PC-9 (cell line): ENCODE measurements around the gene BAIAP2L1. TPM values are rescaled to one million over a fixed set of nuclear protein-coding genes. Genes with fewer than 3 reads are reported as not detected.
"Not testable (repeated sequence)": the region's sequence is repeated elsewhere in the genome, so short reads cannot be mapped to it uniquely, and the experiment has no call there.

ENCODE experiments used
- BruUV-seq: library from RNA; stranded (reverse); fragments of 400-500 nt; replicated peaks from 2 replicates; lab custom pipeline; 2021; lab: Mats Ljungman, UMichigan
- CTCF ChIA-PET: fragments of 300-600 bp; sonication (Branson Sonifier 250); formaldehyde crosslinking; loops from one replicate; lab custom pipeline; 2022; ENCODE audit warnings: antibody characterized with exemption; lab: Charles Lee
- POLR2A ChIA-PET: fragments of 300-600 bp; sonication (Branson Sonifier 250); formaldehyde crosslinking; loops from one replicate; lab custom pipeline; 2022; ENCODE audit warnings: antibody characterized with exemption; ENCODE audit not compliant: unreplicated experiment; lab: Charles Lee
- DNase-seq, 2 experiments: peaks; one replicate each; pipeline versions ENCODE4 v3.0.0 to v3.0.0-alpha.2; 2015 to 2022; ENCODE audit warnings: mixed read lengths in 1 of 2
- H2AFZ ChIP-seq: fragments of 200-600 bp; sonication (generic); 2 replicates; pipeline ENCODE4 v1.8.1; 2017; ENCODE audit warnings: antibody characterized with exemption
- H3F3A ChIP-seq: fragments of 200-600 bp; sonication (generic); 2 replicates; pipeline ENCODE4 v1.8.1; 2017; ENCODE audit warnings: antibody characterized with exemption, mild to moderate bottlenecking, low read depth; ENCODE audit not compliant: insufficient read depth
- H3K27ac ChIP-seq: fragments of 200-600 bp; sonication (generic); 2 replicates; pipeline ENCODE4 v1.6.1; 2016; ENCODE audit warnings: mixed run types
- H3K27me3 ChIP-seq: fragments of 200-600 bp; sonication (generic); 2 replicates; pipeline ENCODE4 v1.6.1; 2016; ENCODE audit warnings: low read depth, mixed run types; ENCODE audit not compliant: insufficient read depth
- H3K36me3 ChIP-seq: fragments of 200-600 bp; sonication (generic); 2 replicates; pipeline ENCODE4 v1.6.1; 2016; ENCODE audit warnings: low read depth, mixed run types
- H3K4me1 ChIP-seq: fragments of 200-600 bp; sonication (generic); replicated peaks from 2 replicates; pipeline ENCODE4 v1.6.1; 2016; ENCODE audit warnings: mixed run types; ENCODE audit not compliant: insufficient read depth
- H3K4me2 ChIP-seq: fragments of 200-600 bp; sonication (generic); 2 replicates; pipeline ENCODE4 v1.6.1; 2017; ENCODE audit warnings: mixed run types
- H3K4me3 ChIP-seq: fragments of 200-600 bp; sonication (generic); 2 replicates; pipeline ENCODE4 v1.6.1; 2016; ENCODE audit warnings: mixed run types
- H3K79me2 ChIP-seq: fragments of 200-600 bp; sonication (generic); 2 replicates; pipeline ENCODE4 v1.6.1; 2017; ENCODE audit warnings: low read depth, mixed run types
- H3K9me2 ChIP-seq: fragments of 200-600 bp; sonication (generic); 2 replicates; pipeline ENCODE4 v1.8.1; 2017; ENCODE audit warnings: mild to moderate bottlenecking; ENCODE audit not compliant: insufficient read depth
- H3K9me3 ChIP-seq: fragments of 200-600 bp; sonication (generic); 2 replicates; pipeline ENCODE4 v1.8.1; 2016; ENCODE audit warnings: low read depth; ENCODE audit not compliant: insufficient read depth
- H4K20me1 ChIP-seq: fragments of 200-600 bp; sonication (generic); 2 replicates; pipeline ENCODE4 v1.8.1; 2017; ENCODE audit not compliant: insufficient read depth
- EZH2 ChIP-seq: fragments of 200-600 bp; sonication (generic); IDR thresholded peaks from 2 replicates; pipeline ENCODE4 v1.8.0; 2017; ENCODE audit warnings: antibody characterized with exemption, low read depth
- intact Hi-C: fragments of 100-400 bp; cut with micrococcal nuclease; formaldehyde crosslinking; loops from one replicate; pipeline ENCODE4 v1.10.0; 2022; ENCODE audit not compliant: unreplicated experiment
- total RNA-seq: library from RNA; stranded (reverse); gene quantifications from 2 replicates; pipeline ENCODE4 v1.2.3, GENCODE V29; 2021
- TF ChIP-seq, protein P1 (sequence below): fragments of 200-600 bp; sonication (generic); conservative IDR thresholded peaks from 2 replicates; pipeline ENCODE4 v1.6.1; 2017; ENCODE audit warnings: mixed run types, antibody characterized with exemption, mild to moderate bottlenecking, moderate library complexity

The BAIAP2L1 gene
- total RNA-seq, 1 experiment from 2014 or later, result 89.4 TPM

DNA sequence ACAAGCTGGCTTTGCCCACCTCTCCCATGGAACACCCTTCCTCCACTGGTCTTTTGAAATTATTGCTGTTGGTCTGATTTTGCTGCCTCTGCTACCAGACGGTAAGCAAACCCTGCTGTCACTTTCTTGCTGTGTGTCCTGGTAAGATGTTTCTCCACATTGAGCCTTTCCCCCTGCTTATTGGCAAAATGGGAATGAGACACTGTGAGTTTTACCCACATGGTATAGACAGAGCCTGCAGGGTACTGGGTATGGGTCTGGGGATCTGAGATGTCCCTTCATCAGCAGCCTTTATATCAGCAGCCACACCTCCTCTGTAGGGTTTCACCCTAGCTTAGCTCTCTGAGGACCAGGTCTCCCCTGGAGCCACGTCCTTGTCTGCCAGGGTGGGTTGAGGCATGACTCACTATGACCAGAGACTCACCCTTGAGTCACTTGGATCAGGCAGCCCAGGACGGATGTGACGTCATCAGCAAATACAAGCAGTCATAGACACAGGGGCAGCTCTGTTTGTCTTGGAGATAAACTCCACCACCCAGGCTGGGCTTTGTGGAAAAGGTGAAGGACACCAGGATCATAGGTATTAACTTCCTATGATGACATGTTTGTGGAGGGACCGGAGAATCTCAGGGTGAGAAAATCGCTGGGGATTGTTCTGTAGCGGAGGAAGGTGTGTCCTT lies 17.9 kb upstream of the BAIAP2L1 start:
- peak; percentile 90 to 99 for DNase-seq
- CTCF ChIA-PET, result interaction anchor here (0.8 kb wide), 1 partner anchor 18 kb away, joined by 9 read pairs; the partner anchor contains the start of gene BAIAP2L1
- Histone ChIP-seq H3K27ac (peak overlapping the region; percentile 95), H3K4me1 (peaks cover 48% of the 10 kb centered on the region), H4K20me1 (no peaks in the 10 kb centered on the region), H3K27me3 (no peaks in the 10 kb centered on the region), H3K9me3 (no peaks in the 10 kb centered on the region), H2AFZ (no peak overlapping the region), H3K4me3 (peak overlapping the region; percentile 33; the same call in 1 of the 2 replicates), H3K36me3 (no peaks in the 10 kb centered on the region), H3K9me2 (no peaks in the 10 kb centered on the region), H3F3A (peaks cover 42% of the 10 kb centered on the region), H3K4me2 (peak overlapping the region; percentile 74), H3K79me2 (no peaks in the 10 kb centered on the region)
- POLR2A ChIA-PET, result interaction anchor here (0.6 kb wide), 2 partner anchors 48 to 134 kb away, joined by 3 to 5 read pairs; no protein-coding TSS in a partner anchor
- intact Hi-C loops, result loop anchor here (1.0 to 2.0 kb wide), 2 partner anchors 17 to 64 kb away; partner anchors contain the start of gene BAIAP2L1
- no peak for TF ChIP-seq EZH2
- TF ChIP-seq, protein P1, sequence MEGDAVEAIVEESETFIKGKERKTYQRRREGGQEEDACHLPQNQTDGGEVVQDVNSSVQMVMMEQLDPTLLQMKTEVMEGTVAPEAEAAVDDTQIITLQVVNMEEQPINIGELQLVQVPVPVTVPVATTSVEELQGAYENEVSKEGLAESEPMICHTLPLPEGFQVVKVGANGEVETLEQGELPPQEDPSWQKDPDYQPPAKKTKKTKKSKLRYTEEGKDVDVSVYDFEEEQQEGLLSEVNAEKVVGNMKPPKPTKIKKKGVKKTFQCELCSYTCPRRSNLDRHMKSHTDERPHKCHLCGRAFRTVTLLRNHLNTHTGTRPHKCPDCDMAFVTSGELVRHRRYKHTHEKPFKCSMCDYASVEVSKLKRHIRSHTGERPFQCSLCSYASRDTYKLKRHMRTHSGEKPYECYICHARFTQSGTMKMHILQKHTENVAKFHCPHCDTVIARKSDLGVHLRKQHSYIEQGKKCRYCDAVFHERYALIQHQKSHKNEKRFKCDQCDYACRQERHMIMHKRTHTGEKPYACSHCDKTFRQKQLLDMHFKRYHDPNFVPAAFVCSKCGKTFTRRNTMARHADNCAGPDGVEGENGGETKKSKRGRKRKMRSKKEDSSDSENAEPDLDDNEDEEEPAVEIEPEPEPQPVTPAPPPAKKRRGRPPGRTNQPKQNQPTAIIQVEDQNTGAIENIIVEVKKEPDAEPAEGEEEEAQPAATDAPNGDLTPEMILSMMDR, result 0 out of 2 replicates have a peak, but pooled peaks have one; percentile 2
- no TSS peak for BruUV-seq

DNA sequence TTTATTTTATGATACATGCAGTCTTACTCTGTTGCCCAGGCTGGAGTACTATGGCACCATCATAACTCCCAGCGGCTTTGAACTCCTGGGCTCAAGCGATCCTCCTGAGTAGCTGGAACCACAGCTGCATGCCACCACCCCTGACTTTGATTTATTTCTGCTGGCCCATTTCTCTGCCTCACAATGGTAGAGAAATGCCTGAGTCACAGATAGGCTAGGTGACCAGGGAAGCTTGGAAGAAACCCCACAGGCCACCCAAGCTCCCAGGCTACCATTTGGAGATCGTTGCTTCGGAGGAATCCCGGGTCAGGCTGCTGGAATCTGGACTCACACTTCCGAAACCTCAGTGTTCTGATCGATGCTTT lies 17.4 kb upstream of the BAIAP2L1 start:
- DNase-seq, result peak in 1 of 2 experiments; percentile 28
- peaks cover 42% of the 10 kb centered on the region for H3F3A ChIP-seq
- H3K4me3 ChIP-seq, result peak overlapping the region; percentile 33; the same call in 1 of the 2 replicates
- H3K9me2 ChIP-seq, result no peaks in the 10 kb centered on the region
- TSS peak; percentile 100 for BruUV-seq
- H2AFZ ChIP-seq, result no peak overlapping the region
- H3K4me2 ChIP-seq, result peak overlapping the region; percentile 74
- peaks cover 48% of the 10 kb centered on the region for H3K4me1 ChIP-seq
- CTCF ChIA-PET, result no interaction called here
- H4K20me1 ChIP-seq, result no peaks in the 10 kb centered on the region
- H3K27ac ChIP-seq, result peak overlapping the region; percentile 95
- H3K27me3 ChIP-seq, result no peaks in the 10 kb centered on the region
- no peaks in the 10 kb centered on the region for H3K9me3 ChIP-seq
- H3K36me3 ChIP-seq, result no peaks in the 10 kb centered on the region
- intact Hi-C loops, result loop anchor here (2.0 kb wide), 1 partner anchor 63 kb away; no protein-coding TSS in a partner anchor
- TF ChIP-seq, protein P1, result 0 out of 2 replicates have a peak, but pooled peaks have one; percentile 17
- no peak for TF ChIP-seq EZH2
- POLR2A ChIA-PET, result interaction anchor here (0.6 kb wide), 2 partner anchors 47 to 133 kb away, joined by 3 to 5 read pairs; no protein-coding TSS in a partner anchor
- no peaks in the 10 kb centered on the region for H3K79me2 ChIP-seq

DNA sequence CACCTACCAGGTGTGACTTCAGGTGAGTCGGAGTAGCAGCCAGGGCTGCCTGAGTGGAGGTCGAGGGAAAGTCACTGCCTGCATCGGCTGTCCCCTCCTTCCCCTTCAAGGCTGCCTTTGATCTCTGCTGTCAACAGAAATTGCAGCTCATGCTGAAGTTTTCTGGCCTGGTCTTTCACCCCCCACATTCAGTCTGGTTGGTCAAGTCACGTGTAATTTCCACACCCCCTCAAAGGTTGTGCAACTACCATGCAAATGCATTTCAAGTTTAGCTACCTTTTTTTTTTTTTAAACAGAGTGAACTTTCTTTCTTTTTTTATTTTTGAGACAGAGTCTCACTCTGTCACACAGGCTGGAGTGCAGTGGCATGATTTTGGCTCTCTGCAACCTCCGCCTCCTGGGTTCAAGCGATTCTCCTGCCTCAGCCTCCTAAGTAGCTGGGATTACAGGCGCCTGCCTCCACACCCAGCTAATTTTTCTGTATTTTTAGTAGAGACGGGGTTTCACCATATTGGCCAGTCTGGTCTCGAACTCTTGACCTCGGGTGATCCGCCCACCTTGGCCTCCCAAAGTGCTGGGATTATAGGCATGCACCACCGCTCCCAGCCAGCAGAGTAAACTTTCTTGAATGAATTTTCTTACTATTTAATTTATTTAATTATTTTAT lies 16.8 kb upstream of the BAIAP2L1 start:
- H3K27me3 ChIP-seq, H3K9me2 ChIP-seq, H2AFZ ChIP-seq, H3K36me3 ChIP-seq, H3K9me3 ChIP-seq, BruUV-seq, H4K20me1 ChIP-seq, H3K79me2 ChIP-seq: not testable (repeated sequence)
- Histone ChIP-seq H3K4me2 (peak overlapping the region; percentile 74), H3F3A (peaks cover 42% of the 10 kb centered on the region), H3K4me3 (peak overlapping the region; percentile 19; the same call in 1 of the 2 replicates), H3K4me1 (peaks cover 48% of the 10 kb centered on the region), H3K27ac (peak overlapping the region; percentile 95)
- ChIA-PET CTCF (interaction anchor here (0.6 to 1.0 kb wide), 3 partner anchors 13 to 152 kb away, joined by 4 to 6 read pairs (median 6); partner anchors contain the start of gene BAIAP2L1), POLR2A (interaction anchor here (0.5 to 1.3 kb wide), 7 partner anchors 8 to 450 kb away, joined by 4 to 7 read pairs (median 5); partner anchors contain the start of gene BAIAP2L1)
- intact Hi-C loops, result loop anchor here (2.0 kb wide), 1 partner anchor 63 kb away; no protein-coding TSS in a partner anchor
- DNase-seq, result peak; percentile 67 to 81
